ENCODE data around the gene FAM107B.

- no peak for TF ChIP-seq POLR2A (IDR thresholded peaks at IDR 0.05)
- no peak for TF ChIP-seq CTCF (IDR thresholded peaks at IDR 0.05)
These were observed 156.0 kb downstream of the FAM107B start for GRCh38 chr10:14618674-14619073.

Data from uterus (tissue), 2 donors.